Sigmoid colon (tissue), 3 donors: ENCODE data around the gene HBM.
"Not testable (repeated sequence)": the region's sequence is repeated elsewhere in the genome, so short reads cannot be mapped to it uniquely, and the experiment has no call there.

ENCODE experiments used
- POLR2A ChIP-seq, 2 donors: fragments of 450-650 bp; IDR thresholded peaks; one replicate each; pipeline ENCODE4 v1.6.1; 2016; ENCODE audit warnings: antibody characterized with exemption in 2 of 2, mild to moderate bottlenecking in 2 of 2, moderate library complexity in 2 of 2
- TF ChIP-seq, protein P1 (sequence below), 4 experiments: fragments of 450-650 bp in 3 of 4; fragments of 200-600 bp in 1 of 4; IDR thresholded peaks; one replicate each; pipeline ENCODE4 v1.5.1; 2016 to 2019; ENCODE audit warnings: antibody characterized with exemption in 4 of 4, mild to moderate bottlenecking in 3 of 4, moderate library complexity in 2 of 4

DNA sequence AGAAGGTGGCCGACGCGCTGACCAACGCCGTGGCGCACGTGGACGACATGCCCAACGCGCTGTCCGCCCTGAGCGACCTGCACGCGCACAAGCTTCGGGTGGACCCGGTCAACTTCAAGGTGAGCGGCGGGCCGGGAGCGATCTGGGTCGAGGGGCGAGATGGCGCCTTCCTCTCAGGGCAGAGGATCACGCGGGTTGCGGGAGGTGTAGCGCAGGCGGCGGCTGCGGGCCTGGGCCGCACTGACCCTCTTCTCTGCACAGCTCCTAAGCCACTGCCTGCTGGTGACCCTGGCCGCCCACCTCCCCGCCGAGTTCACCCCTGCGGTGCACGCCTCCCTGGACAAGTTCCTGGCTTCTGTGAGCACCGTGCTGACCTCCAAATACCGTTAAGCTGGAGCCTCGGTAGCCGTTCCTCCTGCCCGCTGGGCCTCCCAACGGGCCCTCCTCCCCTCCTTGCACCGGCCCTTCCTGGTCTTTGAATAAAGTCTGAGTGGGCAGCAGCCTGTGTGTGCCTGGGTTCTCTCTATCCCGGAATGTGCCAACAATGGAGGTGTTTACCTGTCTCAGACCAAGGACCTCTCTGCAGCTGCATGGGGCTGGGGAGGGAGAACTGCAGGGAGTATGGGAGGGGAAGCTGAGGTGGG, 7.6 kb downstream of the HBM start:
- TF ChIP-seq, protein P1, sequence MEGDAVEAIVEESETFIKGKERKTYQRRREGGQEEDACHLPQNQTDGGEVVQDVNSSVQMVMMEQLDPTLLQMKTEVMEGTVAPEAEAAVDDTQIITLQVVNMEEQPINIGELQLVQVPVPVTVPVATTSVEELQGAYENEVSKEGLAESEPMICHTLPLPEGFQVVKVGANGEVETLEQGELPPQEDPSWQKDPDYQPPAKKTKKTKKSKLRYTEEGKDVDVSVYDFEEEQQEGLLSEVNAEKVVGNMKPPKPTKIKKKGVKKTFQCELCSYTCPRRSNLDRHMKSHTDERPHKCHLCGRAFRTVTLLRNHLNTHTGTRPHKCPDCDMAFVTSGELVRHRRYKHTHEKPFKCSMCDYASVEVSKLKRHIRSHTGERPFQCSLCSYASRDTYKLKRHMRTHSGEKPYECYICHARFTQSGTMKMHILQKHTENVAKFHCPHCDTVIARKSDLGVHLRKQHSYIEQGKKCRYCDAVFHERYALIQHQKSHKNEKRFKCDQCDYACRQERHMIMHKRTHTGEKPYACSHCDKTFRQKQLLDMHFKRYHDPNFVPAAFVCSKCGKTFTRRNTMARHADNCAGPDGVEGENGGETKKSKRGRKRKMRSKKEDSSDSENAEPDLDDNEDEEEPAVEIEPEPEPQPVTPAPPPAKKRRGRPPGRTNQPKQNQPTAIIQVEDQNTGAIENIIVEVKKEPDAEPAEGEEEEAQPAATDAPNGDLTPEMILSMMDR (IDR thresholded peaks at IDR 0.05) = not testable (repeated sequence)
- not testable (repeated sequence) for TF ChIP-seq POLR2A (IDR thresholded peaks at IDR 0.05)
